MM.1S (cell line): ENCODE measurements around the gene CHST1.

ENCODE experiments used
- DNase-seq: peaks from one replicate; pipeline ENCODE4 v3.0.0-alpha.2; 2015
- H2AFZ ChIP-seq: fragments of 300-600 bp; sonication (generic); 2 replicates; pipeline ENCODE4 v1.6.0; 2016; ENCODE audit warnings: antibody characterized with exemption, low read length
- H3F3A ChIP-seq: fragments of 300-600 bp; sonication (generic); 2 replicates; pipeline ENCODE4 v1.6.1; 2016; ENCODE audit warnings: mild to moderate bottlenecking, antibody characterized with exemption, low read length, moderate library complexity, mixed read lengths; ENCODE audit not compliant: insufficient read depth
- H3K27ac ChIP-seq: fragments of 300-600 bp; sonication (generic); 2 replicates; pipeline ENCODE4 v1.5.1; 2016; ENCODE audit warnings: mild to moderate bottlenecking, low read length
- H3K27me3 ChIP-seq: fragments of 300-600 bp; sonication (generic); replicated peaks from 2 replicates; pipeline ENCODE4 v1.6.0; 2016; ENCODE audit warnings: low read length; ENCODE audit not compliant: insufficient read depth
- H3K36me3 ChIP-seq: fragments of 300-600 bp; sonication (generic); replicated peaks from 2 replicates; pipeline ENCODE4 v1.6.1; 2016; ENCODE audit warnings: mild to moderate bottlenecking, low read length, mixed read lengths; ENCODE audit not compliant: insufficient read depth
- H3K4me1 ChIP-seq: fragments of 300-600 bp; sonication (generic); 2 replicates; pipeline ENCODE4 v1.6.1; 2016; ENCODE audit warnings: low read length, mixed read lengths
- H3K4me2 ChIP-seq: fragments of 300-600 bp; sonication (generic); 2 replicates; pipeline ENCODE4 v1.6.0; 2016; ENCODE audit warnings: low read depth, low read length
- H3K4me3 ChIP-seq: fragments of 300-600 bp; sonication (generic); 2 replicates; pipeline ENCODE4 v1.5.1; 2016; ENCODE audit warnings: low read length, mixed read lengths
- H3K79me2 ChIP-seq: fragments of 300-600 bp; sonication (generic); 2 replicates; pipeline ENCODE4 v1.6.1; 2016; ENCODE audit warnings: mixed run types, low read length, mixed read lengths
- H3K9ac ChIP-seq: fragments of 300-600 bp; sonication (generic); 2 replicates; pipeline ENCODE4 v1.6.1; 2016; ENCODE audit warnings: low read length, mixed read lengths
- H3K9me2 ChIP-seq: fragments of 300-600 bp; sonication (generic); replicated peaks from 2 replicates; pipeline ENCODE4 v1.6.1; 2016; ENCODE audit warnings: mild to moderate bottlenecking, low read length, mixed read lengths; ENCODE audit not compliant: insufficient read depth
- H3K9me3 ChIP-seq: fragments of 300-600 bp; sonication (generic); replicated peaks from 2 replicates; pipeline ENCODE4 v1.6.1; 2016; ENCODE audit warnings: mild to moderate bottlenecking, low read length, mixed read lengths; ENCODE audit not compliant: insufficient read depth
- H4K20me1 ChIP-seq: fragments of 300-600 bp; sonication (generic); 2 replicates; pipeline ENCODE4 v1.6.1; 2016; ENCODE audit warnings: mild to moderate bottlenecking, low read length, moderate library complexity, mixed read lengths; ENCODE audit not compliant: insufficient read depth
- EZH2 ChIP-seq: fragments of 300-600 bp; sonication (generic); optimal IDR thresholded peaks from 2 replicates; pipeline ENCODE3; 2017; ENCODE audit warnings: low read depth, mild to moderate bottlenecking, antibody characterized with exemption, low read length, mixed read lengths
- EZH2phosphoT487 ChIP-seq: fragments of 300-600 bp; sonication (generic); IDR thresholded peaks from 2 replicates; pipeline ENCODE4 v1.6.1; 2018; ENCODE audit warnings: antibody characterized with exemption, low read length
- TF ChIP-seq, protein P1 (sequence below): fragments of 300-600 bp; sonication (generic); IDR thresholded peaks from 2 replicates; pipeline ENCODE4 v1.5.1; 2016; ENCODE audit warnings: antibody characterized with exemption, low read length, mixed read lengths

CHST1 gene

DNA sequence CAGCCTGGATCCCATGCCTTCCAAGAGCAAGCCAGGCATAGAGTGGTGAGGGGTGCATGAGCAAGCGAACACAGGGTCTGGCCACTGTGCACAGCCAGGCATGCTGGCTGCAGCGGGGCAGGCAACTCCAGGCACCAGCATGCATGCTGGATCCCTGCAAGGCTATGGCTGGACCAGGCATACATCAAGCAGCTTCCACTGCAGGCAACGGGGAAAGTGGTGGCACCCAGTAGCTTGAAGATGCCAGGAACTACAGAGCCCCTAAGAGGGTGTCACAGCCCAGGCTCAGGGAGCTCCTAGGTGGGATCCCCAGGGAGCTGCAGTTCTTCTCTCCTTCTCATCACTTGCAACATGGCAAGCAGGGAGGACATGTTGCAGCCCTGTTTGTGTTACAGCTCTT is 45.2 kb downstream of the CHST1 start:
- Histone ChIP-seq H3K4me3 (no peak overlapping the region), H3F3A (no peaks in the 10 kb centered on the region), H3K27ac (no peak overlapping the region), H4K20me1 (no peaks in the 10 kb centered on the region), H3K27me3 (no peaks in the 10 kb centered on the region), H3K4me2 (no peak overlapping the region), H3K9me3 (no peaks in the 10 kb centered on the region), H3K9ac (no peak overlapping the region), H3K9me2 (no peaks in the 10 kb centered on the region), H3K79me2 (no peaks in the 10 kb centered on the region), H2AFZ (no peak overlapping the region), H3K36me3 (no peaks in the 10 kb centered on the region), H3K4me1 (no peaks in the 10 kb centered on the region)
- no peak for DNase-seq
- TF ChIP-seq EZH2phosphoT487: no peak
- TF ChIP-seq EZH2: no peak
- TF ChIP-seq, protein P1, sequence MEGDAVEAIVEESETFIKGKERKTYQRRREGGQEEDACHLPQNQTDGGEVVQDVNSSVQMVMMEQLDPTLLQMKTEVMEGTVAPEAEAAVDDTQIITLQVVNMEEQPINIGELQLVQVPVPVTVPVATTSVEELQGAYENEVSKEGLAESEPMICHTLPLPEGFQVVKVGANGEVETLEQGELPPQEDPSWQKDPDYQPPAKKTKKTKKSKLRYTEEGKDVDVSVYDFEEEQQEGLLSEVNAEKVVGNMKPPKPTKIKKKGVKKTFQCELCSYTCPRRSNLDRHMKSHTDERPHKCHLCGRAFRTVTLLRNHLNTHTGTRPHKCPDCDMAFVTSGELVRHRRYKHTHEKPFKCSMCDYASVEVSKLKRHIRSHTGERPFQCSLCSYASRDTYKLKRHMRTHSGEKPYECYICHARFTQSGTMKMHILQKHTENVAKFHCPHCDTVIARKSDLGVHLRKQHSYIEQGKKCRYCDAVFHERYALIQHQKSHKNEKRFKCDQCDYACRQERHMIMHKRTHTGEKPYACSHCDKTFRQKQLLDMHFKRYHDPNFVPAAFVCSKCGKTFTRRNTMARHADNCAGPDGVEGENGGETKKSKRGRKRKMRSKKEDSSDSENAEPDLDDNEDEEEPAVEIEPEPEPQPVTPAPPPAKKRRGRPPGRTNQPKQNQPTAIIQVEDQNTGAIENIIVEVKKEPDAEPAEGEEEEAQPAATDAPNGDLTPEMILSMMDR: no peak

GRCh38 chr11:45618897-45619296 is 46.5 kb downstream of the CHST1 start:
- H3K36me3 ChIP-seq: no peaks in the 10 kb centered on the region
- no peaks in the 10 kb centered on the region for H3K27me3 ChIP-seq
- H3F3A ChIP-seq: no peaks in the 10 kb centered on the region
- H3K79me2 ChIP-seq: no peaks in the 10 kb centered on the region
- H4K20me1 ChIP-seq: no peaks in the 10 kb centered on the region
- no peak overlapping the region for H2AFZ ChIP-seq
- no peak overlapping the region for H3K4me3 ChIP-seq
- H3K9me3 ChIP-seq: no peaks in the 10 kb centered on the region
- no peaks in the 10 kb centered on the region for H3K9me2 ChIP-seq
- no peak overlapping the region for H3K9ac ChIP-seq
- no peak overlapping the region for H3K27ac ChIP-seq
- H3K4me1 ChIP-seq: no peaks in the 10 kb centered on the region
- no peak overlapping the region for H3K4me2 ChIP-seq
- TF ChIP-seq EZH2 (no peak), EZH2phosphoT487 (no peak)
- TF ChIP-seq, protein P1: no peak
- DNase-seq: no peak

DNA sequence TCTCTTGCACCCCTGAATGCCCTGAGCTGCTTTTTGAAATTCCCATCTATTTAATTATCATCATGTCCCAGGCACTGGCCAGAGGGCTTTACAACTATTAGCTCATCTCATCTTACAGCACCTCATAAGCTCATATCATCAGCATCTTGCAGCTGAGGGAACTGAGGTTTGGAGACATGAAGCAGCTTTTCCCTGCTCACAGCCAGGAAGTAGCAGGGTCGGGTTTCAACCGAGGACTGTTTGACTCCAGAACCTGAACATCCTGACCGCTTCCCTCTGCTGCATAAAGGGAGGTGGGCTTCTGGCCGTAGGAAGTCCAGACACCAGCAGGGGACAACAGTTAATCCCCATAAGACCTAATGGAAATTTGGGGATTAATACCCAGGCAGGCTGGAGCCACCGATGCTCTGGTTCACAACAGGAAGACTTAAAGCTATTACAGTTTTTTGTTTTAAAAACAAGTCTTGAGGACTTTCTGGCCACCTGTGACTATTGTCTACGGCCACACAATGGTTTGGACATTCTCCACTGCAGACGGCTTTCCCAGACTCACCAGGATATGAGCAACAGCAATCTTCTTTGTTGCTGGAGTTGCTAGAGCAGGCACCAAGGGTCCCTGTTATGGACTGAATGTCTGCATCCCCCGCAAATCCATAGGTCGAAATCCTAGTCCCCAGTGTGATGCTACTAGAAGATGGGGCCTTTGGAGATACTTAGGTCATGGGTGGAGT is 47.4 kb downstream of the CHST1 start:
- H3K27me3 ChIP-seq: no peaks in the 10 kb centered on the region
- TF ChIP-seq, protein P1: no peak
- TF ChIP-seq EZH2phosphoT487 (no peak), EZH2 (no peak)

More for the DNA sequence above, 47.4 kb downstream of the CHST1 start:
- no peaks in the 10 kb centered on the region for H3K9me3 ChIP-seq
- no peaks in the 10 kb centered on the region for H3K4me1 ChIP-seq
- no peak overlapping the region for H3K9ac ChIP-seq
- H3K4me2 ChIP-seq: no peak overlapping the region
- no peaks in the 10 kb centered on the region for H3K9me2 ChIP-seq
- no peak overlapping the region for H3K4me3 ChIP-seq
- no peak overlapping the region for H3K27ac ChIP-seq
- H2AFZ ChIP-seq: no peak overlapping the region
- H3K36me3 ChIP-seq: no peaks in the 10 kb centered on the region
- no peaks in the 10 kb centered on the region for H3F3A ChIP-seq
- DNase-seq: no peak
- H3K79me2 ChIP-seq: no peaks in the 10 kb centered on the region
- H4K20me1 ChIP-seq: no peaks in the 10 kb centered on the region
